GM12878 (cell line): ENCODE measurements around the gene TYRO3. TPM values are rescaled to one million over a fixed set of nuclear protein-coding genes. Genes with fewer than 3 reads are reported as not detected.
"Not testable (repeated sequence)": the region's sequence is repeated elsewhere in the genome, so short reads cannot be mapped to it uniquely, and the experiment has no call there.

Source experiments
- ATAC-seq: fragments of 200-7000 bp; cut with Tn5 transposase; 3 replicates; pipeline ENCODE4 v1.9.1; 2020; ENCODE audit warnings: mild to moderate bottlenecking, moderate library complexity
- BruUV-seq: library from RNA; stranded (reverse); fragments of 400-500 nt; replicated peaks from 2 replicates; lab custom pipeline; 2021; lab: Mats Ljungman, UMichigan
- CTCF ChIA-PET: fragments of 300-600 bp; sonication (Branson Sonifier 250); formaldehyde crosslinking; extraction: SDS; loops from one replicate; lab custom pipeline; 2021; ENCODE audit warnings: inconsistent platforms; lab: Yijun Ruan, JAX
- POLR2A ChIA-PET: fragments of 350-600 bp; formaldehyde crosslinking; extraction: SDS; loops from one replicate; lab custom pipeline; 2021; ENCODE audit warnings: inconsistent platforms; lab: Charles Lee
- RAD21 ChIA-PET: fragments of 300-600 bp; sonication (Branson Sonifier 250); formaldehyde crosslinking; loops from one replicate; lab custom pipeline; 2023; ENCODE audit warnings: antibody characterized with exemption; ENCODE audit not compliant: unreplicated experiment; lab: Charles Lee
- SMC1A ChIA-PET: fragments of 300-600 bp; sonication (Branson Sonifier 250); formaldehyde crosslinking; loops from one replicate; lab custom pipeline; 2023; ENCODE audit not compliant: unreplicated experiment, uncharacterized antibody; lab: Charles Lee
- DNase-seq: peaks from one replicate; pipeline ENCODE4 v3.0.0-alpha.2; 2011; ENCODE audit warnings: low read depth, low spot score
- FAIRE-seq: peaks from 3 replicates; lab custom pipeline; 2011; peaks lifted over from hg19 to GRCh38; lab: Jason Lieb, UNC
- H2AFZ ChIP-seq: 2 replicates; pipeline ENCODE4 v1.6.0; 2011; ENCODE audit warnings: low read depth, low read length, control low read depth; ENCODE audit not compliant: control insufficient read depth
- H3K27ac ChIP-seq: 2 replicates; pipeline ENCODE4 v1.5.1; 2011; ENCODE audit warnings: control low read depth; ENCODE audit not compliant: control insufficient read depth, insufficient read depth
- H3K27me3 ChIP-seq, 2 experiments: replicated peaks in 1 of 2; 2 replicates each; pipeline versions ENCODE4 v1.6.0 to v1.6.1; 2011; ENCODE audit warnings: low read length in 1 of 2; ENCODE audit not compliant: control insufficient read depth in 2 of 2, insufficient read depth in 2 of 2
- H3K36me3 ChIP-seq, 2 experiments: 2 replicates each; pipeline ENCODE4 v1.5.1; 2011; ENCODE audit warnings: low read length in 1 of 2; ENCODE audit not compliant: control insufficient read depth in 2 of 2, insufficient read depth in 2 of 2
- H3K4me1 ChIP-seq: 2 replicates; pipeline ENCODE4 v1.6.1; 2011; ENCODE audit warnings: mild to moderate bottlenecking, low read length, moderate library complexity, mixed read lengths; ENCODE audit not compliant: control insufficient read depth, insufficient read depth
- H3K4me2 ChIP-seq: 2 replicates; pipeline ENCODE4 v1.6.0; 2011; ENCODE audit warnings: control low read depth; ENCODE audit not compliant: control insufficient read depth, insufficient read depth
- H3K4me3 ChIP-seq: fragments of 200-600 bp; sonication (generic); 2 replicates; pipeline ENCODE4 v1.5.1; 2016
- H3K79me2 ChIP-seq: 2 replicates; pipeline ENCODE4 v1.6.0; 2011; ENCODE audit warnings: low read length; ENCODE audit not compliant: control insufficient read depth, insufficient read depth
- H3K9ac ChIP-seq: 2 replicates; pipeline ENCODE4 v1.8.0; 2011; ENCODE audit warnings: low read length, control low read depth, mixed read lengths; ENCODE audit not compliant: control insufficient read depth, insufficient read depth
- H3K9me3 ChIP-seq: replicated peaks from 3 replicates; pipeline ENCODE4 v1.5.1; 2011; ENCODE audit warnings: mild to moderate bottlenecking, low read length; ENCODE audit not compliant: control insufficient read depth, insufficient read depth
- H4K20me1 ChIP-seq: 2 replicates; pipeline ENCODE4 v1.6.0; 2011; ENCODE audit not compliant: control insufficient read depth, insufficient read depth
- WGBS: methylation state at CpG from one replicate; pipeline ENCODE4 v1.1.6; 2016; ENCODE audit warnings: low lambda C conversion rate; ENCODE audit not compliant: insufficient replicate concordance, insufficient coverage; ENCODE audit errors: missing lambda C conversion rate; 5-methylcytosine and 5-hydroxymethylcytosine counted together
- in situ Hi-C: fragments of 300-500 bp; cut with MboI; formaldehyde crosslinking; loops from 9 replicates; pipeline ENCODE4 v1.14.3; 2018; ENCODE audit warnings: mixed read lengths
- intact Hi-C: fragments of 100-400 bp; cut with micrococcal nuclease; formaldehyde crosslinking; loops from one replicate; pipeline ENCODE4 v1.14.2; 2022; ENCODE audit not compliant: unreplicated experiment
- polyA plus RNA-seq, 11 experiments: library from polyadenylated mRNA; depleted of rRNA in 4 of 11; unstranded in 6 of 11; stranded (reverse) in 5 of 11; fragments of >200 nt; fragmentation: Nextera tagmentation in 4 of 11; fragmentation: Illumina TruSeq in 1 of 11; extraction: Ambion mirVana in 4 of 11; extraction: Trizol in 1 of 11; gene quantifications; 1 replicate in 1 of 11; 2 replicates in 10 of 11; pipeline versions ENCODE4 v1.2.1 to v1.2.3, GENCODE V29; 2011 to 2016; ENCODE audit warnings: inconsistent platforms in 2 of 11, missing spikeins in 2 of 11, low read depth in 1 of 11
- total RNA-seq, 4 experiments: library from RNA; depleted of rRNA in 3 of 4; stranded (reverse); fragments of >200 nt in 3 of 4; fragmentation: Illumina TruSeq in 1 of 4; extraction: Trizol in 1 of 4; gene quantifications; 2 replicates each; pipeline versions ENCODE4 v1.2.1 to v1.2.3, GENCODE V29; 2013 to 2021

The TYRO3 gene
- total and polyA plus RNA-seq, 10 of the 15 experiments (the other 5 are each of a cell fraction or from before 2014, with no cell fraction given): 0.06 to 0.28 (median 0.13) TPM; not detected in 4

GRCh38 chr15:41586531-41587282 is 27.7 kb downstream of the TYRO3 start:
- H2AFZ ChIP-seq, SMC1A ChIA-PET, H3K27ac ChIP-seq, H3K9ac ChIP-seq, H3K4me2 ChIP-seq, H4K20me1 ChIP-seq, in situ Hi-C loops, H3K36me3 ChIP-seq, FAIRE-seq, H3K79me2 ChIP-seq, H3K9me3 ChIP-seq, H3K27me3 ChIP-seq, POLR2A ChIA-PET, H3K4me3 ChIP-seq, H3K4me1 ChIP-seq, DNase-seq, BruUV-seq, ATAC-seq, intact Hi-C loops: not testable (repeated sequence)
- 70% methylated on average over 13 of the region's 14 CpGs for WGBS
- CTCF ChIA-PET: interaction anchor here (0.6 kb wide), 1 partner anchor 217 kb away, joined by 3 read pairs; no protein-coding TSS in a partner anchor
- RAD21 ChIA-PET: interaction anchor here (0.7 to 1.1 kb wide), 2 partner anchors 19 to 34 kb away, joined by 3 read pairs; no protein-coding TSS in a partner anchor

- CTCF ChIA-PET, H3K9me3 ChIP-seq, intact Hi-C loops, RAD21 ChIA-PET, H4K20me1 ChIP-seq, FAIRE-seq, H3K36me3 ChIP-seq, in situ Hi-C loops, ATAC-seq, H3K27ac ChIP-seq, H3K4me3 ChIP-seq, H3K27me3 ChIP-seq, H3K4me2 ChIP-seq, H2AFZ ChIP-seq, DNase-seq, H3K79me2 ChIP-seq, H3K4me1 ChIP-seq, POLR2A ChIA-PET, BruUV-seq, SMC1A ChIA-PET, H3K9ac ChIP-seq: not testable (repeated sequence)
- WGBS: 41% methylated on average over 4 of the region's 4 CpGs
Measured at GRCh38 chr15:41589018-41589417, 30.0 kb downstream of the TYRO3 start.

- H3K9ac ChIP-seq, POLR2A ChIA-PET: not testable (repeated sequence)
Measured at GRCh38 chr15:41589571-41589970, 30.6 kb downstream of the TYRO3 start.

GRCh38 chr15:41591217-41591616 is 32.2 kb downstream of the TYRO3 start:
- POLR2A ChIA-PET, intact Hi-C loops, BruUV-seq, H3K9ac ChIP-seq, H3K9me3 ChIP-seq, H2AFZ ChIP-seq, H3K4me1 ChIP-seq, H3K27ac ChIP-seq, in situ Hi-C loops, FAIRE-seq, DNase-seq, H3K4me3 ChIP-seq, H4K20me1 ChIP-seq, H3K27me3 ChIP-seq, H3K79me2 ChIP-seq, H3K36me3 ChIP-seq, H3K4me2 ChIP-seq, ATAC-seq: not testable (repeated sequence)
- 51% methylated on average over 6 of the region's 6 CpGs for WGBS
- ChIA-PET CTCF (interaction anchor here (1.2 kb wide), 1 partner anchor 125 kb away, joined by 3 read pairs; no protein-coding TSS in a partner anchor), RAD21 (interaction anchor here (1.7 kb wide), 1 partner anchor 125 kb away, joined by 4 read pairs; no protein-coding TSS in a partner anchor), SMC1A (interaction anchor here (1.2 kb wide), 1 partner anchor 12 kb away, joined by 4 read pairs; no protein-coding TSS in a partner anchor)

More at GRCh38 chr15:41589571-41589970, 30.6 kb downstream of the TYRO3 start:
- BruUV-seq, SMC1A ChIA-PET, CTCF ChIA-PET, H3K4me1 ChIP-seq, FAIRE-seq, intact Hi-C loops, H3K79me2 ChIP-seq, H3K9me3 ChIP-seq, DNase-seq, H3K4me3 ChIP-seq, H3K27ac ChIP-seq, H2AFZ ChIP-seq, H3K4me2 ChIP-seq, ATAC-seq, H3K27me3 ChIP-seq, in situ Hi-C loops, RAD21 ChIA-PET, H3K36me3 ChIP-seq, H4K20me1 ChIP-seq: not testable (repeated sequence)
- 23% methylated on average over 2 of the region's 2 CpGs for WGBS
